Liver (tissue), 2 donors: Measurements from ENCODE around the gene FCN3.

Experiments used
- TF ChIP-seq, protein P1 (sequence below): fragments of 150-350 bp; IDR thresholded peaks from 2 replicates; pipeline ENCODE4 v1.5.1; 2017; ENCODE audit warnings: improper control_type of control experiment, low read depth, low read length; ENCODE audit not compliant: missing input control
- TF ChIP-seq, protein P2 (sequence below): IDR thresholded peaks from 2 replicates; pipeline ENCODE4 v1.6.1; 2016; ENCODE audit warnings: antibody characterized with exemption
- donor health status: healthy.

DNA sequence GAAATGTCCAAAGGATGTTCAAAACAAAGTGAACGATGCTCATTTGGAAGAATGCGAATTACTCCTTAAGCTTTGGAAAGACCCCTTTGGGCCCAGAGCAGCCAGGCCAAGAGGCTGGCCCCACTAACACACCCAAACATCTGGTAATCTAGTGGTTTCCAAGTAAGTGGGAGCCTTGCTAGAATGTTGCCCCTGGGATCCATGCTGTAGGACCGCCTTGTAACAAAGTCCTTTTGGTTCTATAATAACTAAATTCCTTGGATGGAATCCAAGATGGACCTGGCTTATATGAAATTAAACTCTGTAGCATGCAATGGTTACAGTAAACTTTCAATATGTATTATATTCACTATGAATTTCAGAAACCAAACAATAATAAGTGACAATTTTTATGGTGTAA lies 43.1 kb upstream of the FCN3 start:
- TF ChIP-seq, protein P1, sequence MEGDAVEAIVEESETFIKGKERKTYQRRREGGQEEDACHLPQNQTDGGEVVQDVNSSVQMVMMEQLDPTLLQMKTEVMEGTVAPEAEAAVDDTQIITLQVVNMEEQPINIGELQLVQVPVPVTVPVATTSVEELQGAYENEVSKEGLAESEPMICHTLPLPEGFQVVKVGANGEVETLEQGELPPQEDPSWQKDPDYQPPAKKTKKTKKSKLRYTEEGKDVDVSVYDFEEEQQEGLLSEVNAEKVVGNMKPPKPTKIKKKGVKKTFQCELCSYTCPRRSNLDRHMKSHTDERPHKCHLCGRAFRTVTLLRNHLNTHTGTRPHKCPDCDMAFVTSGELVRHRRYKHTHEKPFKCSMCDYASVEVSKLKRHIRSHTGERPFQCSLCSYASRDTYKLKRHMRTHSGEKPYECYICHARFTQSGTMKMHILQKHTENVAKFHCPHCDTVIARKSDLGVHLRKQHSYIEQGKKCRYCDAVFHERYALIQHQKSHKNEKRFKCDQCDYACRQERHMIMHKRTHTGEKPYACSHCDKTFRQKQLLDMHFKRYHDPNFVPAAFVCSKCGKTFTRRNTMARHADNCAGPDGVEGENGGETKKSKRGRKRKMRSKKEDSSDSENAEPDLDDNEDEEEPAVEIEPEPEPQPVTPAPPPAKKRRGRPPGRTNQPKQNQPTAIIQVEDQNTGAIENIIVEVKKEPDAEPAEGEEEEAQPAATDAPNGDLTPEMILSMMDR = no peak
- TF ChIP-seq, protein P2, sequence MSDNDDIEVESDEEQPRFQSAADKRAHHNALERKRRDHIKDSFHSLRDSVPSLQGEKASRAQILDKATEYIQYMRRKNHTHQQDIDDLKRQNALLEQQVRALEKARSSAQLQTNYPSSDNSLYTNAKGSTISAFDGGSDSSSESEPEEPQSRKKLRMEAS = no peak
